ENCODE measurements around the gene OR14A2.

GRCh38 chr1:247716546-247716945 lies 31.4 kb downstream of the OR14A2 start, which contains the start of gene OR6F1:
- TF ChIP-seq CTCF (IDR thresholded peaks at IDR 0.05; ENCODE audit: insufficient read depth, low read depth, low read length) (no peak), EZH2 (IDR thresholded peaks at IDR 0.05; ENCODE audit: insufficient read depth, low read length) (no peak)

Data from astrocyte (in vitro differentiated cells and primary cell).